Hematopoietic multipotent progenitor cell treated with erythropoietin and hydrocortisone succinate and interleukin-3 and kit ligand, for 6 days (in vitro differentiated cells): ENCODE results near the gene MTTP.

Source experiments
- DNase-seq: peaks from one replicate; pipeline ENCODE4 v3.0.0-alpha.2; 2015

The MTTP gene

GRCh38 chr4:99593781-99594641 lies 19.4 kb downstream of the MTTP start:
- DNase-seq: no peak

- no peak for DNase-seq
These were observed 20.2 kb downstream of the MTTP start for GRCh38 chr4:99594818-99595217.

GRCh38 chr4:99606716-99607115 lies 32.1 kb downstream of the MTTP start:
- DNase-seq: no peak

- DNase-seq: no peak
These were observed 33.8 kb downstream of the MTTP start for GRCh38 chr4:99608417-99608816.

GRCh38 chr4:99610605-99611175 lies 36.1 kb downstream of the MTTP start:
- no peak for DNase-seq

- DNase-seq: no peak
These were observed 37.7 kb downstream of the MTTP start for GRCh38 chr4:99612281-99612680.

GRCh38 chr4:99612704-99613103 lies 38.1 kb downstream of the MTTP start:
- no peak for DNase-seq

- DNase-seq: no peak
These were observed 39.9 kb downstream of the MTTP start for GRCh38 chr4:99614491-99614890.

GRCh38 chr4:99615170-99615820 lies 40.7 kb downstream of the MTTP start:
- no peak for DNase-seq

- DNase-seq: no peak
These were observed 42.8 kb downstream of the MTTP start for GRCh38 chr4:99617374-99617773.

- no peak for DNase-seq
These were observed 47.7 kb downstream of the MTTP start for GRCh38 chr4:99622341-99622740.

GRCh38 chr4:99624141-99624719 lies 49.6 kb downstream of the MTTP start:
- DNase-seq: no peak

GRCh38 chr4:99625369-99625768 lies 50.7 kb downstream of the MTTP start:
- DNase-seq: no peak

- no peak for DNase-seq
These were observed 53.4 kb downstream of the MTTP start for GRCh38 chr4:99628040-99628439.

GRCh38 chr4:99629962-99630554 lies 55.4 kb downstream of the MTTP start:
- DNase-seq: no peak

- no peak for DNase-seq
These were observed 56.3 kb downstream of the MTTP start for GRCh38 chr4:99630857-99631360.

GRCh38 chr4:99633772-99634171 lies 59.1 kb downstream of the MTTP start:
- no peak for DNase-seq

GRCh38 chr4:99634742-99635360 lies 60.2 kb downstream of the MTTP start:
- DNase-seq: no peak

- no peak for DNase-seq
These were observed 61.0 kb downstream of the MTTP start for GRCh38 chr4:99635601-99636000.

- DNase-seq: no peak
These were observed 61.8 kb downstream of the MTTP start for GRCh38 chr4:99636422-99636821.

- DNase-seq: no peak
These were observed 62.5 kb downstream of the MTTP start for GRCh38 chr4:99637174-99637573.

- no peak for DNase-seq
These were observed 66.1 kb downstream of the MTTP start for GRCh38 chr4:99640676-99641075.
